ENCODE measurements around the gene NMRK2. TPM values are rescaled to one million over a fixed set of nuclear protein-coding genes. Genes with fewer than 3 reads are reported as not detected.
A peak's percentile ranks its signal among the peaks of the same experiment; 100 is the strongest.

NMRK2 gene
- total RNA-seq, 1 donor from 2014 or later, result 0.77 TPM

DNA sequence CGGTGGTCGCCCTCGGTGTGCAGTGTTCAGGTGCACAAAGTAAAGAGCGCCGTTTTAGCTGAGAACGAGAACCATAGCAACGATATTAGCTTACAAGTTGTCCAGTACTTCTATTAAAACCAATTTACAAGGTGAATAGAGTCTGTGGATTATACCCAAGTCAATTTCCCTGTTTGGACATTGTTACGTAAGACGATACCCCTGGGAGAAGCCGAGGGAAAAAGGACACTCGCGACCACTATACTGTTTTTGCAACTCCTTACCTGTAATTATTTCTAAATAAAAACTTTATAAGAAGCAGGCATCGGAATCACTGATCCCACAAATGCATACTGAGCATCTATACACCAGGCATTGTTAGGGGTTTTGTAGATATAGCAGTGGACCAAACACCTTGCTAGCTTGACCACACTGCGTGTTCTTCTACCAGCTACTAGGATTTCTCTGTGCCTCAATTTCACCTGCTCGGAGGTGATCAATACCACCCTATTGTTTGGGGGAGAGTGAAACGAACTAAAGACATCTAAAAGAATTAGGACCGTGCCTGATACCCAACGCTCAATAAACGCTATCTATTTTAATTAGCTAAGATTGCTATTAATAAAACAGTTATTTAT, 52.9 kb downstream of the NMRK2 start:
- Histone ChIP-seq H3K9ac (no peak overlapping the region), H2AFZ (replicated peaks) (no peak overlapping the region), H3K79me2 (ENCODE audit: low read depth) (peaks cover 46% of the 10 kb centered on the region), H3K36me3 (peaks cover 10% of the 10 kb centered on the region), H4K20me1 (ENCODE audit: low read depth) (peaks cover 44% of the 10 kb centered on the region), H3K27me3 (peaks cover 7% of the 10 kb centered on the region), H3K9me3 (ENCODE audit: low read depth) (no peaks in the 10 kb centered on the region), H3K4me1 (peaks cover 24% of the 10 kb centered on the region), H3K4me3 (peak overlapping the region; percentile 95), H3F3A (ENCODE audit: low read depth) (peaks cover 70% of the 10 kb centered on the region), H3K4me2 (peak overlapping the region; percentile 87), H3K27ac (no peak overlapping the region)
- H3K4me3 Mint-ChIP-seq, result peak overlapping the region; percentile 99
- H3K27ac Mint-ChIP-seq, result peak overlapping the region; percentile 89
- no peaks in the 10 kb centered on the region for H3K9me3 Mint-ChIP-seq
- peaks cover 40% of the 10 kb centered on the region for H3K4me1 Mint-ChIP-seq
- peaks cover 9% of the 10 kb centered on the region for H3K27me3 Mint-ChIP-seq (ENCODE audit: insufficient read depth, low read depth)
- no peak for DNase-seq (ENCODE audit: low spot score)
- H3K36me3 Mint-ChIP-seq, result peaks cover 23% of the 10 kb centered on the region
- TF ChIP-seq EZH2phosphoT487 (IDR thresholded peaks at IDR 0.05) (no peak), EZH2 (IDR thresholded peaks at IDR 0.05) (no peak)
- TF ChIP-seq, protein P1, sequence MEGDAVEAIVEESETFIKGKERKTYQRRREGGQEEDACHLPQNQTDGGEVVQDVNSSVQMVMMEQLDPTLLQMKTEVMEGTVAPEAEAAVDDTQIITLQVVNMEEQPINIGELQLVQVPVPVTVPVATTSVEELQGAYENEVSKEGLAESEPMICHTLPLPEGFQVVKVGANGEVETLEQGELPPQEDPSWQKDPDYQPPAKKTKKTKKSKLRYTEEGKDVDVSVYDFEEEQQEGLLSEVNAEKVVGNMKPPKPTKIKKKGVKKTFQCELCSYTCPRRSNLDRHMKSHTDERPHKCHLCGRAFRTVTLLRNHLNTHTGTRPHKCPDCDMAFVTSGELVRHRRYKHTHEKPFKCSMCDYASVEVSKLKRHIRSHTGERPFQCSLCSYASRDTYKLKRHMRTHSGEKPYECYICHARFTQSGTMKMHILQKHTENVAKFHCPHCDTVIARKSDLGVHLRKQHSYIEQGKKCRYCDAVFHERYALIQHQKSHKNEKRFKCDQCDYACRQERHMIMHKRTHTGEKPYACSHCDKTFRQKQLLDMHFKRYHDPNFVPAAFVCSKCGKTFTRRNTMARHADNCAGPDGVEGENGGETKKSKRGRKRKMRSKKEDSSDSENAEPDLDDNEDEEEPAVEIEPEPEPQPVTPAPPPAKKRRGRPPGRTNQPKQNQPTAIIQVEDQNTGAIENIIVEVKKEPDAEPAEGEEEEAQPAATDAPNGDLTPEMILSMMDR (IDR thresholded peaks at IDR 0.05), result no peak

DNA sequence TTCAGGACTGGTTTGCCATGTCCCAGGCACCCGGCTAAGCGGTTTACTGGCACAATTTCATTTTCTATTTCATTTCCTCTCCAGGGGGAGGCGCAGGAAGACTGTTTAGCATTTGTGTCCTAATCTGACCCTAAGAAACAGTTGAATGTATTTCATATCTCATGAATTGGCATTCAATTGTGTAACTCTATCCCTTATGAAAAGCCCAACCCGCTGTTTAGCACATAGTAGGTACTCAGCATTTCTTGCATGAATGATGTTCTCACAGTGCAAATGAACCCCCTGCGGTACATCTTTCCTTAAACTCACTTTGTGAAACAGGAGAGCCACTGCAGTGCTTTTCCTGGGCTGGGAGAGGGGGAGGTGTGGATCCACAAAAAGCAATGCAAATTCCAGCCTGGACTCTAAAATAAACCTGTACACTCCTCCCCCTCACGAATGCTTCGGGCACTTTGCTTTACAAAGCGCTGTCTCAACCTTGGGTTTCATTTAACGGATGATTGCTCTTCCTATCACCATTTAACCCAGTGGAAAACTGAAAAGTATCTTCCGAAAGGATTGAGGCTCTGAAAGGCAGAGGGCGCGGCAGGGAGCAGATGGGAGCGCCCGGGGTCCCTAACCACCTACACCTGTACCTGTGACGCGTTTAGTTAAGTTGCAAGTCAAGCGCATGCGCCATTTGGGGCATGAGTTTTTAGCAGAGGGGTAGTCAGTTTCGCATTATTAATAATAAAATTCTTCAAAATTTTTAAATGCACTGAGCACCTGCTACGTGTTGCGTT, 53.6 kb downstream of the NMRK2 start:
- no peaks in the 10 kb centered on the region for H3K9me3 Mint-ChIP-seq
- peaks cover 7% of the 10 kb centered on the region for H3K27me3 ChIP-seq
- H3K4me3 ChIP-seq, result peak overlapping the region; percentile 95
- peaks cover 24% of the 10 kb centered on the region for H3K4me1 ChIP-seq
- H3K27ac Mint-ChIP-seq, result peak overlapping the region; percentile 69
- H3K4me3 Mint-ChIP-seq, result peak overlapping the region; percentile 99
- no peak overlapping the region for H3K27ac ChIP-seq
- H3K9ac ChIP-seq, result no peak overlapping the region
- H3F3A ChIP-seq (ENCODE audit: low read depth), result peaks cover 63% of the 10 kb centered on the region
- H2AFZ ChIP-seq (replicated peaks), result peak overlapping the region; percentile 1
- peak; percentile 74 for DNase-seq (ENCODE audit: low spot score)
- peaks cover 39% of the 10 kb centered on the region for H3K79me2 ChIP-seq (ENCODE audit: low read depth)
- H3K27me3 Mint-ChIP-seq (ENCODE audit: insufficient read depth, low read depth), result peaks cover 9% of the 10 kb centered on the region
- peaks cover 8% of the 10 kb centered on the region for H3K36me3 ChIP-seq
- H3K9me3 ChIP-seq (ENCODE audit: low read depth), result no peaks in the 10 kb centered on the region
- H3K36me3 Mint-ChIP-seq, result peaks cover 21% of the 10 kb centered on the region
- peaks cover 37% of the 10 kb centered on the region for H4K20me1 ChIP-seq (ENCODE audit: low read depth)
- peak overlapping the region; percentile 87 for H3K4me2 ChIP-seq
- peaks cover 40% of the 10 kb centered on the region for H3K4me1 Mint-ChIP-seq
- no peak for TF ChIP-seq EZH2phosphoT487 (IDR thresholded peaks at IDR 0.05)
- peak; percentile 55 for TF ChIP-seq EZH2 (IDR thresholded peaks at IDR 0.05)
- TF ChIP-seq, protein P1 (IDR thresholded peaks at IDR 0.05), result peak; percentile 61

DNA sequence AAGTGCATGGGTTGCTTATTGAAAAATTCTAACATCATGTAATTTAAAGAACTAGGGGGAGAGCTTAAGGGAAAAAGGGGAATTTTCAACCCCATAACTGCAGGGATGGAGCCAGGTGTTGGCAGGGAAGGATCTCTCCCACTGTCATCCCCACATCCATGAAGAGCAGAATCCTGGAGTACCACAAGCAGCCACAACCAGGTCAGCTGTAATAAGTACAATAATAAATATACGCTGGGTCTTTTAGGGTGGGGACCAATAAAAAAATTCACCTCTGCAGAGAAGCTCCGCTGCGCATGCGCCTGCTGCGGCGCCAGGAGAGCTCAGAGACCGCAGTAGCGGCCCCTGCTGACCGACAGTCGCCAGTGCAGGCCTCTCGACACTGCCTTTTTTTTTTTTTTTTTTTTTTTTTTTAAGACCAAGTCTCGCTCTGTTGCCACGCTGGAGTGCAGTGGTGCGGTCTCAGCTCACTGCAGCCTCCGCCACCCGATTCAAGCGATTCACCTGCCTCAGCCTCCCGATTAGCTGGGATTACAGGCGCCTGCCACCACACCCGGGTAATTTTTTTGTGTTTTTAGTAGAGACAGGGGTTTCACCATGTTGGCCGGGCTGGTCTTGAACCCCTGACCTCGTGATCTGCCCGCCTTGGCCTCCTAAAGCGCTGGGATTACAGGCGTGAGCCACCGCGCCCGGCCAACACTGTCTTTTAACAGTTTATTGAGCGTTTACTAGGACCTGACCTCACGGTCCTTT, 54.9 kb downstream of the NMRK2 start:
- no peak overlapping the region for H3K27ac ChIP-seq
- peaks cover 40% of the 10 kb centered on the region for H3K4me1 Mint-ChIP-seq

More for the DNA sequence above, 54.9 kb downstream of the NMRK2 start:
- peak overlapping the region; percentile 87 for H3K4me2 ChIP-seq
- no peaks in the 10 kb centered on the region for H3K9me3 ChIP-seq (ENCODE audit: low read depth)
- Mint-ChIP-seq H3K4me3 (peak overlapping the region; percentile 73), H3K27me3 (ENCODE audit: insufficient read depth, low read depth) (peaks cover 9% of the 10 kb centered on the region), H3K9me3 (no peaks in the 10 kb centered on the region), H3K36me3 (peaks cover 16% of the 10 kb centered on the region), H3K27ac (no peak overlapping the region)
- DNase-seq (ENCODE audit: low spot score), result peak; percentile 94
- H3K79me2 ChIP-seq (ENCODE audit: low read depth), result peaks cover 25% of the 10 kb centered on the region
- peaks cover 24% of the 10 kb centered on the region for H3K4me1 ChIP-seq
- peaks cover 7% of the 10 kb centered on the region for H3K27me3 ChIP-seq
- H3K4me3 ChIP-seq, result peak overlapping the region; percentile 95
- H2AFZ ChIP-seq (replicated peaks), result peak overlapping the region; percentile 65
- H4K20me1 ChIP-seq (ENCODE audit: low read depth), result peaks cover 24% of the 10 kb centered on the region
- H3K9ac ChIP-seq, result no peak overlapping the region
- H3K36me3 ChIP-seq, result peaks cover 8% of the 10 kb centered on the region
- no peak for TF ChIP-seq EZH2phosphoT487 (IDR thresholded peaks at IDR 0.05)
- TF ChIP-seq, protein P1 (IDR thresholded peaks at IDR 0.05), result peak; percentile 63
- TF ChIP-seq EZH2 (IDR thresholded peaks at IDR 0.05), result no peak
- peaks cover 51% of the 10 kb centered on the region for H3F3A ChIP-seq (ENCODE audit: low read depth)

Data from neural progenitor cell (in vitro differentiated cells).